GM12878 (cell line): ENCODE results near the gene RAB3GAP1. TPM values are rescaled to one million over a fixed set of nuclear protein-coding genes. Genes with fewer than 3 reads are reported as not detected.

Source experiments
- ASH2L ChIP-seq: fragments of 300-600, 200-600 bp; sonication (generic); IDR thresholded peaks from 2 replicates; pipeline ENCODE4 v1.6.1; 2017; ENCODE audit warnings: low read depth, mild to moderate bottlenecking, borderline replicate concordance
- CHD2 ChIP-seq: IDR thresholded peaks from 2 replicates; pipeline ENCODE4 v1.6.1; 2011; ENCODE audit warnings: low read depth, low read length, improper control_type of control experiment, borderline replicate concordance
- EGR1 ChIP-seq, 2 experiments: IDR thresholded peaks; 1 replicate in 1 of 2; 2 replicates in 1 of 2; pipeline ENCODE4 v1.6.1; 2011 to 2012; ENCODE audit warnings: low read depth in 2 of 2, low read length in 2 of 2, borderline replicate concordance in 1 of 2, mild to moderate bottlenecking in 1 of 2, moderate library complexity in 1 of 2
- EP300 ChIP-seq, 2 experiments: fragments of 150-350 bp in 1 of 2; IDR thresholded peaks; 2 replicates each; pipeline ENCODE4 v1.6.1; 2011 to 2012; ENCODE audit warnings: low read depth in 2 of 2, low read length in 2 of 2, borderline replicate concordance in 1 of 2, improper control_type of control experiment in 1 of 2, inconsistent platforms in 1 of 2; ENCODE audit not compliant: control insufficient read depth in 1 of 2
- JUND ChIP-seq: IDR thresholded peaks from 2 replicates; pipeline ENCODE4 v1.6.1; 2012; ENCODE audit warnings: low read depth, mild to moderate bottlenecking, low read length, improper control_type of control experiment, moderate library complexity
- KAT2A ChIP-seq: conservative IDR thresholded peaks from 2 replicates; pipeline ENCODE4 v1.6.1; 2011; ENCODE audit warnings: low read depth, low read length; ENCODE audit not compliant: control insufficient read depth
- NFXL1 ChIP-seq: fragments of 450-650 bp; IDR thresholded peaks from 2 replicates; pipeline ENCODE4 v1.6.1; 2017; ENCODE audit warnings: antibody characterized with exemption, mild to moderate bottlenecking, borderline replicate concordance
- PML ChIP-seq: IDR thresholded peaks from 2 replicates; pipeline ENCODE4 v1.6.1; 2012; ENCODE audit warnings: low read length, inconsistent platforms
- POLR2A ChIP-seq: IDR thresholded peaks from 2 replicates; pipeline ENCODE4 v1.6.1; 2011; ENCODE audit warnings: low read depth, mild to moderate bottlenecking, low read length
- SMC3 ChIP-seq: IDR thresholded peaks from 2 replicates; pipeline ENCODE4 v1.6.1; 2011; ENCODE audit warnings: low read length, improper control_type of control experiment, borderline replicate concordance
- SP1 ChIP-seq: IDR thresholded peaks from one replicate; pipeline ENCODE4 v1.6.1; 2011; ENCODE audit warnings: low read depth, low read length
- SREBF1 ChIP-seq: IDR thresholded peaks from 2 replicates; pipeline ENCODE4 v1.6.1; 2012; ENCODE audit warnings: mild to moderate bottlenecking, low read length
- SRF ChIP-seq, 2 experiments: IDR thresholded peaks; 2 replicates each; pipeline ENCODE4 v1.6.1; 2011; ENCODE audit warnings: low read depth in 2 of 2, low read length in 2 of 2, mild to moderate bottlenecking in 1 of 2, moderate library complexity in 1 of 2
- SUZ12 ChIP-seq: fragments of 200-600 bp; sonication (generic); IDR thresholded peaks from one replicate; pipeline ENCODE4 v1.6.1; 2018; ENCODE audit warnings: antibody characterized with exemption, mild to moderate bottlenecking; ENCODE audit not compliant: unreplicated experiment
- TCF3 ChIP-seq: IDR thresholded peaks from 2 replicates; pipeline ENCODE4 v1.6.1; 2012; ENCODE audit warnings: low read depth, mild to moderate bottlenecking, low read length, borderline replicate concordance; ENCODE audit not compliant: insufficient read depth
- ZZZ3 ChIP-seq: IDR thresholded peaks from 2 replicates; pipeline ENCODE4 v1.6.1; 2011; ENCODE audit warnings: low read depth; ENCODE audit not compliant: control insufficient read depth, insufficient read length
- polyA plus RNA-seq, 11 experiments: library from polyadenylated mRNA; depleted of rRNA in 4 of 11; unstranded in 6 of 11; stranded (reverse) in 5 of 11; fragments of >200 nt; fragmentation: Nextera tagmentation in 4 of 11; fragmentation: Illumina TruSeq in 1 of 11; extraction: Ambion mirVana in 4 of 11; extraction: Trizol in 1 of 11; gene quantifications; 1 replicate in 1 of 11; 2 replicates in 10 of 11; pipeline versions ENCODE4 v1.2.1 to v1.2.3, GENCODE V29; 2011 to 2016; ENCODE audit warnings: inconsistent platforms in 2 of 11, missing spikeins in 2 of 11, low read depth in 1 of 11
- total RNA-seq, 4 experiments: library from RNA; depleted of rRNA in 3 of 4; stranded (reverse); fragments of >200 nt in 3 of 4; fragmentation: Illumina TruSeq in 1 of 4; extraction: Trizol in 1 of 4; gene quantifications; 2 replicates each; pipeline versions ENCODE4 v1.2.1 to v1.2.3, GENCODE V29; 2013 to 2021
- TF ChIP-seq, protein P1 (sequence below): IDR thresholded peaks from 2 replicates; pipeline ENCODE4 v1.6.1; 2012; ENCODE audit warnings: improper control_type of control experiment, low read depth, low read length; ENCODE audit not compliant: insufficient replicate concordance
- TF ChIP-seq, protein P2 (sequence below): fragments of 150-350 bp; IDR thresholded peaks from 2 replicates; pipeline ENCODE4 v1.6.1; 2014; ENCODE audit warnings: mild to moderate bottlenecking, low read depth, low read length
- TF ChIP-seq, protein P3 (sequence below): fragments of 450-650 bp; IDR thresholded peaks from 2 replicates; pipeline ENCODE4 v1.6.1; 2016; ENCODE audit warnings: mild to moderate bottlenecking

RAB3GAP1 gene
- total and polyA plus RNA-seq, 10 of the 15 experiments (the other 5 are each of a cell fraction or from before 2014, with no cell fraction given), result 13.7 to 36.9 (median 21.0) TPM

DNA sequence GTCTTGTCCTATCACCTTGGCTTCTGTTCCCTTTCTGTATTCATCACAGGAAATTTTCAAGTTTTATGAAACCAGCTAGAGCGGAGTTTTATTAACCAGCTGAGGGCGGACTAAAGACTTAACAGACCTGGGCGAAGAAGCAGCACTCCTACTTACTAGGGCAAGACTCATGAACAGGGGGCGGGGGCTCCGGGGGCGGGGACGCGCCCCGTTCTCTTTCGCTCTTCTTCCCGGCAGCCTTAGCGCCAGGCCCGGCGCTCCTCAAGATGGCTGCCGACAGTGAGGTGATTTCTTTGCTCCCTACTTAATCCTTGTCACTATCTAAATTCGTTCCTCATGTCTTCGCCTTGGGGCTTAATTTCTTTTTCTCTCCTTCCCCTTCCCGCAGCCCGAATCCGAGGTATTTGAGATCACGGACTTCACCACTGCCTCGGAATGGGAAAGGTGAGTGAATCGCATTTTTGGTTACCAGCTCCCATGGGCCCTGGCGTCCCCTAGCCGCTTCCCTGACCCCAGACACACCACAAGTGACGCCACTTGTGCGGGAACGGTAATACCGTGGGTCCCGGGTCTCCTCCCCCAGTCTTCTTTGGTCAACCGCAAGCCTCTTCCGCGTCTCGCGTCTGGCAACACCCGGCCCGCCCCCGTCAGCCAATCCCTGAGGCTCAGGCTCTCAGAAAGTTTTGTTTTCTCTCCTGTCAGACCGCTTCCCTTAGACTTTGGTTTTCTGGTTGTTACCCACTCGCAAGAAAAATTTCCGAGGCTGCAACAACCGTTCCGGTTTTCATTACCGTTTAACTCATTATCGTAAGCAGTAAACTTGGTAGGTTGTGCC is at the start of gene RAB3GAP1 (continued):
- TF ChIP-seq TCF3, result no peak
- TF ChIP-seq SRF (IDR thresholded peaks at IDR 0.05; ENCODE audit: low read depth in 2 of 2, low read length in 2 of 2), result 0 out of 4 replicates have a peak, but pooled peaks of 1 of the 2 experiments have one; percentile 15
- TF ChIP-seq SREBF1, result no peak
- TF ChIP-seq SMC3, result no peak
- TF ChIP-seq PML, result peak; percentile 95
- TF ChIP-seq, protein P1, sequence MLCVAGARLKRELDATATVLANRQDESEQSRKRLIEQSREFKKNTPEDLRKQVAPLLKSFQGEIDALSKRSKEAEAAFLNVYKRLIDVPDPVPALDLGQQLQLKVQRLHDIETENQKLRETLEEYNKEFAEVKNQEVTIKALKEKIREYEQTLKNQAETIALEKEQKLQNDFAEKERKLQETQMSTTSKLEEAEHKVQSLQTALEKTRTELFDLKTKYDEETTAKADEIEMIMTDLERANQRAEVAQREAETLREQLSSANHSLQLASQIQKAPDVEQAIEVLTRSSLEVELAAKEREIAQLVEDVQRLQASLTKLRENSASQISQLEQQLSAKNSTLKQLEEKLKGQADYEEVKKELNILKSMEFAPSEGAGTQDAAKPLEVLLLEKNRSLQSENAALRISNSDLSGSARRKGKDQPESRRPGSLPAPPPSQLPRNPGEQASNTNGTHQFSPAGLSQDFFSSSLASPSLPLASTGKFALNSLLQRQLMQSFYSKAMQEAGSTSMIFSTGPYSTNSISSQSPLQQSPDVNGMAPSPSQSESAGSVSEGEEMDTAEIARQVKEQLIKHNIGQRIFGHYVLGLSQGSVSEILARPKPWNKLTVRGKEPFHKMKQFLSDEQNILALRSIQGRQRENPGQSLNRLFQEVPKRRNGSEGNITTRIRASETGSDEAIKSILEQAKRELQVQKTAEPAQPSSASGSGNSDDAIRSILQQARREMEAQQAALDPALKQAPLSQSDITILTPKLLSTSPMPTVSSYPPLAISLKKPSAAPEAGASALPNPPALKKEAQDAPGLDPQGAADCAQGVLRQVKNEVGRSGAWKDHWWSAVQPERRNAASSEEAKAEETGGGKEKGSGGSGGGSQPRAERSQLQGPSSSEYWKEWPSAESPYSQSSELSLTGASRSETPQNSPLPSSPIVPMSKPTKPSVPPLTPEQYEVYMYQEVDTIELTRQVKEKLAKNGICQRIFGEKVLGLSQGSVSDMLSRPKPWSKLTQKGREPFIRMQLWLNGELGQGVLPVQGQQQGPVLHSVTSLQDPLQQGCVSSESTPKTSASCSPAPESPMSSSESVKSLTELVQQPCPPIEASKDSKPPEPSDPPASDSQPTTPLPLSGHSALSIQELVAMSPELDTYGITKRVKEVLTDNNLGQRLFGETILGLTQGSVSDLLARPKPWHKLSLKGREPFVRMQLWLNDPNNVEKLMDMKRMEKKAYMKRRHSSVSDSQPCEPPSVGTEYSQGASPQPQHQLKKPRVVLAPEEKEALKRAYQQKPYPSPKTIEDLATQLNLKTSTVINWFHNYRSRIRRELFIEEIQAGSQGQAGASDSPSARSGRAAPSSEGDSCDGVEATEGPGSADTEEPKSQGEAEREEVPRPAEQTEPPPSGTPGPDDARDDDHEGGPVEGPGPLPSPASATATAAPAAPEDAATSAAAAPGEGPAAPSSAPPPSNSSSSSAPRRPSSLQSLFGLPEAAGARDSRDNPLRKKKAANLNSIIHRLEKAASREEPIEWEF, result no peak
- peak; percentile 52; the same call in 1 of the 2 replicates for TF ChIP-seq CHD2
- no peak for TF ChIP-seq KAT2A
- peak; percentile 36 for TF ChIP-seq SP1
- TF ChIP-seq ASH2L, result peak; percentile 62; the same call in 1 of the 2 replicates
- no peak for TF ChIP-seq ZZZ3
- peak; percentile 83 for TF ChIP-seq POLR2A
- TF ChIP-seq, protein P2, sequence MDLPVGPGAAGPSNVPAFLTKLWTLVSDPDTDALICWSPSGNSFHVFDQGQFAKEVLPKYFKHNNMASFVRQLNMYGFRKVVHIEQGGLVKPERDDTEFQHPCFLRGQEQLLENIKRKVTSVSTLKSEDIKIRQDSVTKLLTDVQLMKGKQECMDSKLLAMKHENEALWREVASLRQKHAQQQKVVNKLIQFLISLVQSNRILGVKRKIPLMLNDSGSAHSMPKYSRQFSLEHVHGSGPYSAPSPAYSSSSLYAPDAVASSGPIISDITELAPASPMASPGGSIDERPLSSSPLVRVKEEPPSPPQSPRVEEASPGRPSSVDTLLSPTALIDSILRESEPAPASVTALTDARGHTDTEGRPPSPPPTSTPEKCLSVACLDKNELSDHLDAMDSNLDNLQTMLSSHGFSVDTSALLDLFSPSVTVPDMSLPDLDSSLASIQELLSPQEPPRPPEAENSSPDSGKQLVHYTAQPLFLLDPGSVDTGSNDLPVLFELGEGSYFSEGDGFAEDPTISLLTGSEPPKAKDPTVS, result no peak
- TF ChIP-seq EP300 (IDR thresholded peaks at IDR 0.05; ENCODE audit: borderline replicate concordance in 1 of 2, control insufficient read depth in 1 of 2, low read depth in 2 of 2, low read length in 2 of 2), result peak in 1 of 2 experiments; percentile 70; a peak in 2 of 4 replicates
- no peak for TF ChIP-seq NFXL1
- no peak for TF ChIP-seq SUZ12
- TF ChIP-seq JUND, result no peak
- TF ChIP-seq, protein P3, sequence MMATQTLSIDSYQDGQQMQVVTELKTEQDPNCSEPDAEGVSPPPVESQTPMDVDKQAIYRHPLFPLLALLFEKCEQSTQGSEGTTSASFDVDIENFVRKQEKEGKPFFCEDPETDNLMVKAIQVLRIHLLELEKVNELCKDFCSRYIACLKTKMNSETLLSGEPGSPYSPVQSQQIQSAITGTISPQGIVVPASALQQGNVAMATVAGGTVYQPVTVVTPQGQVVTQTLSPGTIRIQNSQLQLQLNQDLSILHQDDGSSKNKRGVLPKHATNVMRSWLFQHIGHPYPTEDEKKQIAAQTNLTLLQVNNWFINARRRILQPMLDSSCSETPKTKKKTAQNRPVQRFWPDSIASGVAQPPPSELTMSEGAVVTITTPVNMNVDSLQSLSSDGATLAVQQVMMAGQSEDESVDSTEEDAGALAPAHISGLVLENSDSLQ, result 0 out of 2 replicates have a peak, but pooled peaks have one; percentile 41
- TF ChIP-seq EGR1 (IDR thresholded peaks at IDR 0.05; ENCODE audit: borderline replicate concordance in 1 of 2, low read depth in 2 of 2, low read length in 2 of 2), result peak in 1 of 2 experiments; percentile 90; a peak in 2 of 3 replicates
